ENCODE data around the gene PAXIP1.
"Not testable (repeated sequence)": the region's sequence is repeated elsewhere in the genome, so short reads cannot be mapped to it uniquely, and the experiment has no call there.

Gene PAXIP1

GRCh38 chr7:155003092-155003375, at the start of gene PAXIP1:
PAXIP1 (minus strand) TSS chr7:155003124; CDS start chr7:155002929, 195 bp downstream.
- Histone ChIP-seq H3K36me3 (ENCODE audit: control insufficient read depth in 1 of 2, insufficient read depth in 2 of 2, low read length in 2 of 2) (peaks cover 3 to 15% of the 10 kb centered on the region in 2 donors), H3K27me3 (ENCODE audit: control insufficient read depth in 1 of 2, insufficient read depth in 2 of 2, low read length in 2 of 2) (no peaks in the 10 kb centered on the region), H3K9ac (ENCODE audit: low read depth in 1 of 2, low read length in 2 of 2) (peak within 1 kb of the TSS; percentile 83 to 87), H3K4me3 (ENCODE audit: low read depth in 1 of 2, low read length in 2 of 2) (peak within 1 kb of the TSS; percentile 73 to 85), H3K4me1 (ENCODE audit: control insufficient read depth in 1 of 2, insufficient read depth in 2 of 2, low read length in 2 of 2) (peaks cover 11 to 13% of the 10 kb centered on the region in 2 donors), H3K9me3 (ENCODE audit: control insufficient read depth in 1 of 2, low read length in 2 of 2) (no peaks in the 10 kb centered on the region), H3K27ac (ENCODE audit: low read depth, low read length) (peak within 1 kb of the TSS; percentile 90)

GRCh38 chr7:155051355-155051754, 48.4 kb upstream of the PAXIP1 start:
- Histone ChIP-seq H3K36me3 (ENCODE audit: control insufficient read depth in 1 of 2, insufficient read depth in 2 of 2, low read length in 2 of 2) (no peaks in the 10 kb centered on the region), H3K27me3 (ENCODE audit: control insufficient read depth in 1 of 2, insufficient read depth in 2 of 2, low read length in 2 of 2) (no peaks in the 10 kb centered on the region), H3K9me3 (ENCODE audit: control insufficient read depth in 1 of 2, low read length in 2 of 2) (no peaks in the 10 kb centered on the region), H3K4me1 (ENCODE audit: control insufficient read depth in 1 of 2, insufficient read depth in 2 of 2, low read length in 2 of 2) (no peaks in the 10 kb centered on the region), H3K4me3 (ENCODE audit: low read depth in 1 of 2, low read length in 2 of 2) (no peak overlapping the region), H3K9ac (ENCODE audit: low read depth in 1 of 2, low read length in 2 of 2) (no peak overlapping the region), H3K27ac (ENCODE audit: low read depth, low read length) (no peak overlapping the region)

GRCh38 chr7:155048006-155048405, 45.1 kb upstream of the PAXIP1 start:
- H3K27ac ChIP-seq (ENCODE audit: low read depth, low read length) = no peak overlapping the region
- H3K9me3 ChIP-seq (ENCODE audit: control insufficient read depth in 1 of 2, low read length in 2 of 2) = no peaks in the 10 kb centered on the region
- H3K4me1 ChIP-seq (ENCODE audit: control insufficient read depth in 1 of 2, insufficient read depth in 2 of 2, low read length in 2 of 2) = no peaks in the 10 kb centered on the region
- no peak overlapping the region for H3K9ac ChIP-seq (ENCODE audit: low read depth in 1 of 2, low read length in 2 of 2)
- H3K4me3 ChIP-seq (ENCODE audit: low read depth in 1 of 2, low read length in 2 of 2) = no peak overlapping the region
- no peaks in the 10 kb centered on the region for H3K27me3 ChIP-seq (ENCODE audit: control insufficient read depth in 1 of 2, insufficient read depth in 2 of 2, low read length in 2 of 2)
- H3K36me3 ChIP-seq (ENCODE audit: control insufficient read depth in 1 of 2, insufficient read depth in 2 of 2, low read length in 2 of 2) = no peaks in the 10 kb centered on the region

- Histone ChIP-seq H3K27ac (ENCODE audit: low read depth, low read length) (no peak overlapping the region), H3K27me3 (ENCODE audit: control insufficient read depth in 1 of 2, insufficient read depth in 2 of 2, low read length in 2 of 2) (no peaks in the 10 kb centered on the region)
Observed at GRCh38 chr7:155043756-155044155, 40.8 kb upstream of the PAXIP1 start.

GRCh38 chr7:155038335-155038734, 35.4 kb upstream of the PAXIP1 start:
- Histone ChIP-seq H3K27me3 (ENCODE audit: control insufficient read depth in 1 of 2, insufficient read depth in 2 of 2, low read length in 2 of 2) (no peaks in the 10 kb centered on the region), H3K9ac (ENCODE audit: low read depth in 1 of 2, low read length in 2 of 2) (no peak overlapping the region), H3K27ac (ENCODE audit: low read depth, low read length) (no peak overlapping the region), H3K36me3 (ENCODE audit: control insufficient read depth in 1 of 2, insufficient read depth in 2 of 2, low read length in 2 of 2) (no peaks in the 10 kb centered on the region), H3K4me3 (ENCODE audit: low read depth in 1 of 2, low read length in 2 of 2) (no peak overlapping the region), H3K9me3 (ENCODE audit: control insufficient read depth in 1 of 2, low read length in 2 of 2) (no peaks in the 10 kb centered on the region), H3K4me1 (ENCODE audit: control insufficient read depth in 1 of 2, insufficient read depth in 2 of 2, low read length in 2 of 2) (no peaks in the 10 kb centered on the region)

More at GRCh38 chr7:155043756-155044155, 40.8 kb upstream of the PAXIP1 start:
- no peaks in the 10 kb centered on the region for H3K4me1 ChIP-seq (ENCODE audit: control insufficient read depth in 1 of 2, insufficient read depth in 2 of 2, low read length in 2 of 2)
- H3K9me3 ChIP-seq (ENCODE audit: control insufficient read depth in 1 of 2, low read length in 2 of 2) = no peaks in the 10 kb centered on the region
- no peaks in the 10 kb centered on the region for H3K36me3 ChIP-seq (ENCODE audit: control insufficient read depth in 1 of 2, insufficient read depth in 2 of 2, low read length in 2 of 2)
- H3K9ac ChIP-seq (ENCODE audit: low read depth in 1 of 2, low read length in 2 of 2) = no peak overlapping the region
- no peak overlapping the region for H3K4me3 ChIP-seq (ENCODE audit: low read depth in 1 of 2, low read length in 2 of 2)

- H3K4me1 ChIP-seq (ENCODE audit: control insufficient read depth in 1 of 2, insufficient read depth in 2 of 2, low read length in 2 of 2); H3K27ac ChIP-seq (ENCODE audit: low read depth, low read length); H3K4me3 ChIP-seq (ENCODE audit: low read depth in 1 of 2, low read length in 2 of 2); H3K9me3 ChIP-seq (ENCODE audit: control insufficient read depth in 1 of 2, low read length in 2 of 2); H3K36me3 ChIP-seq (ENCODE audit: control insufficient read depth in 1 of 2, insufficient read depth in 2 of 2, low read length in 2 of 2); H3K9ac ChIP-seq (ENCODE audit: low read depth in 1 of 2, low read length in 2 of 2); H3K27me3 ChIP-seq (ENCODE audit: control insufficient read depth in 1 of 2, insufficient read depth in 2 of 2, low read length in 2 of 2): not testable (repeated sequence)
Observed at GRCh38 chr7:155034495-155034894, 31.6 kb upstream of the PAXIP1 start.

GRCh38 chr7:155032978-155033377, 30.1 kb upstream of the PAXIP1 start:
- H3K4me3 ChIP-seq (ENCODE audit: low read depth in 1 of 2, low read length in 2 of 2) = no peak overlapping the region
- H3K27ac ChIP-seq (ENCODE audit: low read depth, low read length) = no peak overlapping the region
- H3K36me3 ChIP-seq (ENCODE audit: control insufficient read depth in 1 of 2, insufficient read depth in 2 of 2, low read length in 2 of 2) = no peaks in the 10 kb centered on the region
- H3K27me3 ChIP-seq (ENCODE audit: control insufficient read depth in 1 of 2, insufficient read depth in 2 of 2, low read length in 2 of 2) = no peaks in the 10 kb centered on the region
- no peaks in the 10 kb centered on the region for H3K9me3 ChIP-seq (ENCODE audit: control insufficient read depth in 1 of 2, low read length in 2 of 2)
- no peaks in the 10 kb centered on the region for H3K4me1 ChIP-seq (ENCODE audit: control insufficient read depth in 1 of 2, insufficient read depth in 2 of 2, low read length in 2 of 2)
- H3K9ac ChIP-seq (ENCODE audit: low read depth in 1 of 2, low read length in 2 of 2) = no peak overlapping the region

GRCh38 chr7:155027879-155028278, 25.0 kb upstream of the PAXIP1 start:
- no peaks in the 10 kb centered on the region for H3K36me3 ChIP-seq (ENCODE audit: control insufficient read depth in 1 of 2, insufficient read depth in 2 of 2, low read length in 2 of 2)
- H3K9me3 ChIP-seq (ENCODE audit: control insufficient read depth in 1 of 2, low read length in 2 of 2) = no peaks in the 10 kb centered on the region
- H3K9ac ChIP-seq (ENCODE audit: low read depth in 1 of 2, low read length in 2 of 2) = no peak overlapping the region
- no peak overlapping the region for H3K4me3 ChIP-seq (ENCODE audit: low read depth in 1 of 2, low read length in 2 of 2)
- no peaks in the 10 kb centered on the region for H3K4me1 ChIP-seq (ENCODE audit: control insufficient read depth in 1 of 2, insufficient read depth in 2 of 2, low read length in 2 of 2)
- no peak overlapping the region for H3K27ac ChIP-seq (ENCODE audit: low read depth, low read length)
- no peaks in the 10 kb centered on the region for H3K27me3 ChIP-seq (ENCODE audit: control insufficient read depth in 1 of 2, insufficient read depth in 2 of 2, low read length in 2 of 2)

GRCh38 chr7:155021699-155022145, 18.8 kb upstream of the PAXIP1 start:
- Histone ChIP-seq H3K36me3 (ENCODE audit: control insufficient read depth in 1 of 2, insufficient read depth in 2 of 2, low read length in 2 of 2) (no peaks in the 10 kb centered on the region), H3K9me3 (ENCODE audit: control insufficient read depth in 1 of 2, low read length in 2 of 2) (no peaks in the 10 kb centered on the region), H3K27me3 (ENCODE audit: control insufficient read depth in 1 of 2, insufficient read depth in 2 of 2, low read length in 2 of 2) (no peaks in the 10 kb centered on the region), H3K4me3 (ENCODE audit: low read depth in 1 of 2, low read length in 2 of 2) (no peak overlapping the region), H3K4me1 (ENCODE audit: control insufficient read depth in 1 of 2, insufficient read depth in 2 of 2, low read length in 2 of 2) (no peaks in the 10 kb centered on the region), H3K27ac (ENCODE audit: low read depth, low read length) (no peak overlapping the region), H3K9ac (ENCODE audit: low read depth in 1 of 2, low read length in 2 of 2) (no peak overlapping the region)

- no peaks in the 10 kb centered on the region for H3K27me3 ChIP-seq (ENCODE audit: control insufficient read depth in 1 of 2, insufficient read depth in 2 of 2, low read length in 2 of 2)
- no peak overlapping the region for H3K27ac ChIP-seq (ENCODE audit: low read depth, low read length)
- H3K9ac ChIP-seq (ENCODE audit: low read depth in 1 of 2, low read length in 2 of 2) = no peak overlapping the region
- no peak overlapping the region for H3K4me3 ChIP-seq (ENCODE audit: low read depth in 1 of 2, low read length in 2 of 2)
- H3K36me3 ChIP-seq (ENCODE audit: control insufficient read depth in 1 of 2, insufficient read depth in 2 of 2, low read length in 2 of 2) = no peaks in the 10 kb centered on the region
- H3K9me3 ChIP-seq (ENCODE audit: control insufficient read depth in 1 of 2, low read length in 2 of 2) = no peaks in the 10 kb centered on the region
- H3K4me1 ChIP-seq (ENCODE audit: control insufficient read depth in 1 of 2, insufficient read depth in 2 of 2, low read length in 2 of 2) = no peaks in the 10 kb centered on the region
Observed at GRCh38 chr7:155020996-155021395, 18.1 kb upstream of the PAXIP1 start.

- H3K9me3 ChIP-seq (ENCODE audit: control insufficient read depth in 1 of 2, low read length in 2 of 2) = no peaks in the 10 kb centered on the region
- no peaks in the 10 kb centered on the region for H3K27me3 ChIP-seq (ENCODE audit: control insufficient read depth in 1 of 2, insufficient read depth in 2 of 2, low read length in 2 of 2)
- H3K27ac ChIP-seq (ENCODE audit: low read depth, low read length) = no peak overlapping the region
- no peak overlapping the region for H3K4me3 ChIP-seq (ENCODE audit: low read depth in 1 of 2, low read length in 2 of 2)
- no peaks in the 10 kb centered on the region for H3K36me3 ChIP-seq (ENCODE audit: control insufficient read depth in 1 of 2, insufficient read depth in 2 of 2, low read length in 2 of 2)
- no peaks in the 10 kb centered on the region for H3K4me1 ChIP-seq (ENCODE audit: control insufficient read depth in 1 of 2, insufficient read depth in 2 of 2, low read length in 2 of 2)
- no peak overlapping the region for H3K9ac ChIP-seq (ENCODE audit: low read depth in 1 of 2, low read length in 2 of 2)
Observed at GRCh38 chr7:155017834-155018233, 14.9 kb upstream of the PAXIP1 start.

Data from duodenal mucosa (tissue), 2 donors.